ENCODE results near the gene GRAMD1B. TPM values are rescaled to one million over a fixed set of nuclear protein-coding genes. Genes with fewer than 3 reads are reported as not detected.

Gene GRAMD1B
- total RNA-seq, 2 donors from 2014 or later, result 2.1 to 5.7 TPM

- H3K4me1 ChIP-seq (ENCODE audit: control insufficient read depth in 1 of 2, low read depth in 2 of 2), result no peaks in the 10 kb centered on the region
- H3K27me3 ChIP-seq (replicated peaks; ENCODE audit: insufficient read depth), result no peaks in the 10 kb centered on the region
- H3K27ac ChIP-seq, result no peak overlapping the region
- no peaks in the 10 kb centered on the region for H3K9me3 ChIP-seq
- no peak overlapping the region for H3K4me3 ChIP-seq
- TF ChIP-seq CTCF (IDR thresholded peaks at IDR 0.05), result no peak
- DNase-seq (ENCODE audit: low spot score) (no peak), ATAC-seq (ENCODE audit: insufficient number of reproducible peaks, low FRiP score, low read depth) (no peak)
- H3K36me3 ChIP-seq, result no peaks in the 10 kb centered on the region
These were observed 146.4 kb downstream of the GRAMD1B start for GRCh38 chr11:123576501-123576900.

GRCh38 chr11:123577081-123577598, 147.1 kb downstream of the GRAMD1B start:
- ATAC-seq (ENCODE audit: insufficient number of reproducible peaks, low FRiP score, low read depth), result no peak
- no peak for DNase-seq (ENCODE audit: low spot score)
- Histone ChIP-seq H3K9me3 (no peaks in the 10 kb centered on the region), H3K4me1 (ENCODE audit: control insufficient read depth in 1 of 2, low read depth in 2 of 2) (no peaks in the 10 kb centered on the region), H3K27me3 (replicated peaks; ENCODE audit: insufficient read depth) (no peaks in the 10 kb centered on the region), H3K27ac (no peak overlapping the region), H3K4me3 (no peak overlapping the region), H3K36me3 (no peaks in the 10 kb centered on the region)
- peak; percentile 84 for TF ChIP-seq CTCF (IDR thresholded peaks at IDR 0.05)

- no peak overlapping the region for H3K27ac ChIP-seq
- TF ChIP-seq CTCF (IDR thresholded peaks at IDR 0.05), result no peak
- no peaks in the 10 kb centered on the region for H3K4me1 ChIP-seq (ENCODE audit: control insufficient read depth in 1 of 2, low read depth in 2 of 2)
- H3K27me3 ChIP-seq (replicated peaks; ENCODE audit: insufficient read depth), result no peaks in the 10 kb centered on the region
- no peak for ATAC-seq (ENCODE audit: insufficient number of reproducible peaks, low FRiP score, low read depth)
- no peaks in the 10 kb centered on the region for H3K36me3 ChIP-seq
- no peak overlapping the region for H3K4me3 ChIP-seq
- H3K9me3 ChIP-seq, result no peaks in the 10 kb centered on the region
- DNase-seq (ENCODE audit: low spot score), result no peak
These were observed 148.9 kb downstream of the GRAMD1B start for GRCh38 chr11:123578778-123579481.

GRCh38 chr11:123579482-123579812, 149.4 kb downstream of the GRAMD1B start:
- Histone ChIP-seq H3K4me1 (ENCODE audit: control insufficient read depth in 1 of 2, low read depth in 2 of 2) (no peaks in the 10 kb centered on the region), H3K27ac (no peak overlapping the region), H3K4me3 (no peak overlapping the region), H3K36me3 (no peaks in the 10 kb centered on the region), H3K9me3 (no peaks in the 10 kb centered on the region), H3K27me3 (replicated peaks; ENCODE audit: insufficient read depth) (no peaks in the 10 kb centered on the region)
- DNase-seq (ENCODE audit: low spot score), result no peak
- TF ChIP-seq CTCF (IDR thresholded peaks at IDR 0.05), result no peak
- no peak for ATAC-seq (ENCODE audit: insufficient number of reproducible peaks, low FRiP score, low read depth)

GRCh38 chr11:123580137-123580536, 150.1 kb downstream of the GRAMD1B start:
- Histone ChIP-seq H3K9me3 (no peaks in the 10 kb centered on the region), H3K4me1 (ENCODE audit: control insufficient read depth in 1 of 2, low read depth in 2 of 2) (no peaks in the 10 kb centered on the region)
- ATAC-seq (ENCODE audit: insufficient number of reproducible peaks, low FRiP score, low read depth), result no peak

More at GRCh38 chr11:123580137-123580536, 150.1 kb downstream of the GRAMD1B start:
- TF ChIP-seq CTCF (IDR thresholded peaks at IDR 0.05), result no peak
- Histone ChIP-seq H3K4me3 (no peak overlapping the region), H3K36me3 (no peaks in the 10 kb centered on the region), H3K27ac (no peak overlapping the region), H3K27me3 (replicated peaks; ENCODE audit: insufficient read depth) (no peaks in the 10 kb centered on the region)
- DNase-seq (ENCODE audit: low spot score), result no peak
